Esophagus squamous epithelium (tissue), 4 donors: ENCODE data around the gene THAP7.

ENCODE experiments used
- CTCF ChIP-seq, 6 experiments: fragments of 450-650 bp in 4 of 6; fragments of 200-600 bp in 2 of 6; sonication (generic) in 2 of 6; IDR thresholded peaks; one replicate each; pipeline ENCODE4 v1.5.1; 2016 to 2019; ENCODE audit warnings: antibody characterized with exemption in 6 of 6, mild to moderate bottlenecking in 4 of 6, moderate library complexity in 4 of 6
- POLR2A ChIP-seq, 4 donors: fragments of 450-650 bp; IDR thresholded peaks; one replicate each; pipeline ENCODE4 v1.6.1; 2017; ENCODE audit warnings: antibody characterized with exemption in 4 of 4, mild to moderate bottlenecking in 4 of 4, moderate library complexity in 3 of 4

GRCh38 chr22:21038405-21038804 lies 36.5 kb upstream of the THAP7 start:
- TF ChIP-seq POLR2A (IDR thresholded peaks at IDR 0.05) (no peak), CTCF (IDR thresholded peaks at IDR 0.05) (no peak)
